Activated CD4-positive, alpha-beta T cell treated with anti-CD3 and anti-CD28 coated beads for 4 hours (primary cell): ENCODE results near the gene PTGDS.
A peak's percentile ranks its signal among the peaks of the same experiment; 100 is the strongest.

ENCODE experiments used
- DNase-seq, 2 donors: peaks; one replicate each; pipeline ENCODE4 v3.0.0-alpha.2; 2020

The PTGDS gene

GRCh38 chr9:136946228-136947027 is 30.9 kb upstream of the PTGDS start:
- DNase-seq = no peak

GRCh38 chr9:136947028-136947891 is 30.0 kb upstream of the PTGDS start:
- no peak for DNase-seq

GRCh38 chr9:136947955-136948510 is 29.3 kb upstream of the PTGDS start:
- DNase-seq = no peak

- DNase-seq = no peak
These were observed 28.0 kb upstream of the PTGDS start for GRCh38 chr9:136949239-136949816.

- DNase-seq = peak; percentile 94 to 95
These were observed 27.3 kb upstream of the PTGDS start for GRCh38 chr9:136949817-136950655.

GRCh38 chr9:136950656-136951276 is 26.5 kb upstream of the PTGDS start:
- no peak for DNase-seq

GRCh38 chr9:136951541-136952320 is 25.6 kb upstream of the PTGDS start, which contains the start of gene LCN12:
LCN12 (plus strand) TSS chr9:136952273; CDS start chr9:136952328, 55 bp downstream.
- no peak for DNase-seq

GRCh38 chr9:136952321-136952850 is 24.9 kb upstream of the PTGDS start:
- DNase-seq = no peak

GRCh38 chr9:136952876-136953770 is 24.2 kb upstream of the PTGDS start:
- no peak for DNase-seq

GRCh38 chr9:136953771-136954269 is 23.5 kb upstream of the PTGDS start:
- no peak for DNase-seq

GRCh38 chr9:136954270-136955083 is 22.8 kb upstream of the PTGDS start:
- no peak for DNase-seq

- DNase-seq = no peak
These were observed 21.9 kb upstream of the PTGDS start for GRCh38 chr9:136955202-136955942.

GRCh38 chr9:136955943-136956335 is 21.4 kb upstream of the PTGDS start:
- DNase-seq = no peak

GRCh38 chr9:136956604-136957003 is 20.7 kb upstream of the PTGDS start:
- no peak for DNase-seq

GRCh38 chr9:136957461-136957860 is 19.8 kb upstream of the PTGDS start:
- no peak for DNase-seq

- DNase-seq = no peak
These were observed 19.4 kb upstream of the PTGDS start for GRCh38 chr9:136957901-136958300.

- DNase-seq = no peak
These were observed 18.8 kb upstream of the PTGDS start for GRCh38 chr9:136958473-136958872.
